IPS-18a (cell line): ENCODE data around the gene C22orf42.
"Not testable (repeated sequence)": the region's sequence is repeated elsewhere in the genome, so short reads cannot be mapped to it uniquely, and the experiment has no call there.

Source experiments
- H3K27ac ChIP-seq: one replicate; pipeline ENCODE4 v1.5.1; 2013; ENCODE audit warnings: low read length
- H3K27me3 ChIP-seq: one replicate; pipeline ENCODE4 v1.6.1; 2013; ENCODE audit warnings: mild to moderate bottlenecking, low read length; ENCODE audit not compliant: control insufficient read depth, insufficient read depth
- H3K36me3 ChIP-seq: one replicate; pipeline ENCODE4 v1.6.1; 2013; ENCODE audit warnings: low read depth, low read length; ENCODE audit not compliant: control insufficient read depth
- H3K4me1 ChIP-seq: one replicate; pipeline ENCODE4 v1.6.1; 2013; ENCODE audit warnings: low read depth, low read length; ENCODE audit not compliant: control insufficient read depth
- H3K4me3 ChIP-seq: one replicate; pipeline ENCODE4 v1.5.1; 2013; ENCODE audit warnings: low read length
- H3K9ac ChIP-seq: one replicate; pipeline ENCODE4 v1.6.1; 2013; ENCODE audit warnings: mild to moderate bottlenecking, low read length, moderate library complexity
- H3K9me3 ChIP-seq: one replicate; pipeline ENCODE4 v1.6.1; 2013; ENCODE audit warnings: low read depth, low read length; ENCODE audit not compliant: control insufficient read depth

The C22orf42 gene

DNA sequence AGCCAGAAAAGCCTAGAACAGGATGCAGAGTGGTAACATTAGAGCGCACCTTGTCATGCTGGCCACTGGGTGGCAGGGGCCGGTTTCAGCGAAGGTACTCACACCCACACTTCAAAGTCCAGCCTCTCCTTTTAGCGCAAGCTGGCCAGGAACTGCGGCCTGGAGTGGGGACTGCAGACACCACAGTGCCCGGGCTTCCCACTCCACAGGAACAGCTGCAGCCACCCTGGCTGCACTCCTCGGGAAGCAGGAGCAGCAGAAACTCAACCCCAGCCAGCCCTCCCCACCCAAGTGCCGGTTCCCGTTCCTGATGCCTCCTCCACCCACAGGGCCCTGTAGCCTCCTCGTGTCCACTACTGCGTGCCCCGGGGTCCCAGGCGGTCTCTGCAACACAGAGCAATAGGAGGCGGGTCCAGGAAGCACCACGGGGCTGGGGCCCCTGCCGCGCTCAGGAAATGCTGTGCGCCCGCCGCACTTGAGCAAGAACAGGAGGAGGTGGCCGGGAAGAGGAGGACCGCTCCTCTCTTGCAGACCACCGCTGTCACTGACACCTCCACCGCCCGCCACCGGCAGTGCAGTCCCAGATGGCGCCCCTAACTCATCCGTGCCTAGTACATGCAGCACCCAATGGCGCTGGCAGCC is 43.6 kb upstream of the C22orf42 start:
- H3K9me3 ChIP-seq: no peaks in the 10 kb centered on the region
- H3K9ac ChIP-seq: no peak overlapping the region
- H3K27ac ChIP-seq: no peak overlapping the region
- H3K36me3 ChIP-seq: no peaks in the 10 kb centered on the region
- H3K4me1 ChIP-seq: peaks cover 9% of the 10 kb centered on the region
- H3K27me3 ChIP-seq: peaks cover 53% of the 10 kb centered on the region
- H3K4me3 ChIP-seq: peak overlapping the region; percentile 53

DNA sequence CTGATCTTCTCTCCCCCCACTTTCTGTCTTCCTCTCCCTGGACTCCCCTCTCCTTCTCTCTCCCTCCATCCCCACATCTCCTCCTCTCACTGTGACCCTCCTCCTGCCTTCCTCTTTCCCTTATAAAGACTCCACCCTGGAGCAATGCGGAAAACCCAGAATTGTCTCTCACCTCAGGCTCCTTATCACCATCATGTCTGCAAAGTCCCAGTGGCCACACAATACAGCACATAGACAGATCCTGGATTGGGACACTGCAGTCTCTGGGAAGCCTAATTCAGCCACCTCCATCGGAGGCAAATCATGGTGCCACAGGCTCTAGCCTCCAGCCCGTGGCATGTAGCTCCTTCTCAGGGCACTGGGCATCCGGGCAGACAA is 43.0 kb upstream of the C22orf42 start:
- Histone ChIP-seq H3K4me1 (peaks cover 9% of the 10 kb centered on the region), H3K9ac (no peak overlapping the region), H3K9me3 (no peaks in the 10 kb centered on the region), H3K4me3 (no peak overlapping the region), H3K36me3 (no peaks in the 10 kb centered on the region), H3K27ac (no peak overlapping the region), H3K27me3 (peaks cover 53% of the 10 kb centered on the region)

GRCh38 chr22:32200752-32201151 is 41.6 kb upstream of the C22orf42 start:
- no peak overlapping the region for H3K9ac ChIP-seq
- peaks cover 48% of the 10 kb centered on the region for H3K27me3 ChIP-seq
- H3K4me1 ChIP-seq: peaks cover 9% of the 10 kb centered on the region
- H3K4me3 ChIP-seq: no peak overlapping the region
- H3K27ac ChIP-seq: no peak overlapping the region
- no peaks in the 10 kb centered on the region for H3K9me3 ChIP-seq
- H3K36me3 ChIP-seq: no peaks in the 10 kb centered on the region

- peaks cover 40% of the 10 kb centered on the region for H3K27me3 ChIP-seq
- H3K9ac ChIP-seq: no peak overlapping the region
- H3K4me3 ChIP-seq: no peak overlapping the region
- no peaks in the 10 kb centered on the region for H3K36me3 ChIP-seq
- H3K27ac ChIP-seq: no peak overlapping the region
- H3K4me1 ChIP-seq: peaks cover 9% of the 10 kb centered on the region
- H3K9me3 ChIP-seq: no peaks in the 10 kb centered on the region
Measured at GRCh38 chr22:32199961-32200360, 40.9 kb upstream of the C22orf42 start.

GRCh38 chr22:32199341-32199740 is 40.2 kb upstream of the C22orf42 start:
- no peak overlapping the region for H3K4me3 ChIP-seq
- peaks cover 34% of the 10 kb centered on the region for H3K27me3 ChIP-seq
- H3K4me1 ChIP-seq: peaks cover 6% of the 10 kb centered on the region
- no peaks in the 10 kb centered on the region for H3K9me3 ChIP-seq
- H3K9ac ChIP-seq: no peak overlapping the region
- H3K36me3 ChIP-seq: no peaks in the 10 kb centered on the region
- no peak overlapping the region for H3K27ac ChIP-seq

GRCh38 chr22:32197553-32198226 is 38.6 kb upstream of the C22orf42 start:
- not testable (repeated sequence) for H3K27ac ChIP-seq, H3K4me3 ChIP-seq, H3K9ac ChIP-seq, H3K4me1 ChIP-seq, H3K36me3 ChIP-seq, H3K9me3 ChIP-seq
- H3K27me3 ChIP-seq: peaks cover 17% of the 10 kb centered on the region

DNA sequence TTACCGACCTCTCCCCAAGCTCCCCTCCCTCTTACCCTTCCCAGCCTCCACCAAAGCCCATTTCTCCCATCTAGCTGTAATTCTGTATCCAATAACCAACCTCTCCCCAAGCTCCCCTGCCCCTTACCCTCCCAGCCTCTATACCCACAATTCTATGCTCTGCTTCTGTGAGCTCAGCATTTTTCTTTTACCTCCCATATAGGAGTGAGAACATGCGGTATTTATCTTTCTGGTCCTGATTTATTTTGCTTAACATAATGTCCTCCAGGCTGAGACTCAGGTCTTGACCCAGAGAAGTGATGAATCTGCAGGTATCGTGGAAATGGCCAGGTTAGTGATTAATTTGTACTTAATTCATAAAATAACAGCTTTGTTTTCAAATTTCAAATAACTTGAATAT is 36.8 kb upstream of the C22orf42 start:
- H3K27me3 ChIP-seq: not testable (repeated sequence)

DNA sequence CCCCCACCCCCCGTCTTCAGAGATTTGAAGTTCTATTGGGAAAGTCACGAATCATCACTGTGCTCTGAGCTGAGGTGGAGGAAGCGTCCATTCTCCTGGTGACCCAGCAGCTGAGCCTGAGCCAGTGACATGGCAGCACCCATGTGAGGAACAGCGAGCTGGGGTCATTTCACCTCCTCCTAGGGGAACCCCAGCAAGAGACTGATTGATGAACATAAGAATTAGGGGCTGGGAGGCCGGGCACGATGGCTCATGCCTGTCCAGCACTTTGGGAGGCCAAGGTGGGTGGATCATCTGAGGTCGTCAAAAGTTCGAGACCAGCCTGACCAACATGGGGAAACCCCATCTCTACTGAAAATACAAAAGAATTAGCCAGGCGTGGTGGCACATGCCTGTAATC is 34.2 kb upstream of the C22orf42 start:
- H3K27ac ChIP-seq, H3K9me3 ChIP-seq, H3K4me3 ChIP-seq, H3K27me3 ChIP-seq, H3K4me1 ChIP-seq, H3K36me3 ChIP-seq, H3K9ac ChIP-seq: not testable (repeated sequence)

More for the DNA sequence above, 36.8 kb upstream of the C22orf42 start:
- H3K36me3 ChIP-seq, H3K4me3 ChIP-seq, H3K4me1 ChIP-seq, H3K9me3 ChIP-seq, H3K9ac ChIP-seq, H3K27ac ChIP-seq: not testable (repeated sequence)

DNA sequence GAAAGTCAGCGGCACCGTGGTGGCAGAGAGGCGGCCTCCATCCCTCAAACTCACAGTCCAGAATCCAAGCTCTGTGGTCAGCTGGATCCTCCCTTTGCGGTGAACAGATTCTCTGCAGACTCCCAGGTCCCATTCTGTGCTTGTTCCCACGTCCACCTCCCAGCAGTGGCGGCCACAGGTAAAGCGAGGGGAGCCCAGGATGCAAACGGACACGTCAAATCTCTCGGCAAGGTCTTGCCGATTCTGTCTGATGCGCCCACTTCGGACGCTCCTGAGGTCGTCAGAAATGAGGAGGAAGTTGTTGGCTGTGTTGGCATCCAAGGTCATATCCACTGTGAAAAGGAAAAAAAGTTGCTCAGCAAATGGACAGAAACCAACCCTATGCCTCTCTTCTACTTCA is 31.9 kb upstream of the C22orf42 start:
- not testable (repeated sequence) for H3K27ac ChIP-seq, H3K9me3 ChIP-seq, H3K27me3 ChIP-seq, H3K9ac ChIP-seq, H3K4me3 ChIP-seq, H3K4me1 ChIP-seq, H3K36me3 ChIP-seq

DNA sequence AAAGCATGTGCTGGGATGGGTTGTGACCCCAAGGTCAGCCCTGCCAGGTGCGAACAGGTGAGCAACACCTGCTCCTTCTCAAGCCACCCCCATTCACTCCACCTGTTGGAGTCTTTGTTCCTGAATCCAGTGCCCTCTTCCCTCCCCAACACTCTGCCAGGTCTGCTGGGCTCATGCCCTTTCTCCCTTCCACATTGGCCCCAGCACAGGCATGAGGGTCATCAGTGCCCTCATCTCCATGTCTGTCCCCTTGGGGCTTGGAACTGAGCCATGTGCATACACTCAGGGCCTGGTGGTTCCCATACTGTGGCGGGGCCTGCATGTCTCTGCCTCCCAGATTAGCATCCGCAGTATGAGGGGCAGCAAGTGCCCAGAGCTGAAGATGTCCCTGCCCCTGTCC is 26.7 kb upstream of the C22orf42 start:
- H3K27ac ChIP-seq: no peak overlapping the region
- H3K27me3 ChIP-seq: no peaks in the 10 kb centered on the region
- no peaks in the 10 kb centered on the region for H3K9me3 ChIP-seq
- H3K4me1 ChIP-seq: no peaks in the 10 kb centered on the region
- no peak overlapping the region for H3K4me3 ChIP-seq
- H3K36me3 ChIP-seq: no peaks in the 10 kb centered on the region
- H3K9ac ChIP-seq: no peak overlapping the region

DNA sequence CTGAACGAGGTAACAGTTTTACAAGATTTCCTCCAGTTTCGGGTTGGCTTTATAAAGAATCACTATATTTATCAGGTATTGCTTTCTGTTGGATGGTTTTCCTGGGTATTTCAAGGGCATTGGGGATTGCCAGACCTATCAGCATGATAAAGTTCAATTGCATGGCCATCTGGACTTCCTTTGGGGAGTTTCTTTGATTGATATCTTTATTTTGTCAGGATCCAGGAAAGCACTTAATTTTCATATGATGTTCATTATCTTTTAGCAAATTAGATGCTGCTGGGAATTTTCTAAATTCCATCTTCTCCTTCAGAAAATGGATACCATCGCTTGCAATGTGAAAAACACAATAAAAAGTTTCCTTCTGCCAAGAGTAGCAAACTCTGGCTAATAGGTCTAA is 24.5 kb upstream of the C22orf42 start:
- no peak overlapping the region for H3K4me3 ChIP-seq
- no peaks in the 10 kb centered on the region for H3K27me3 ChIP-seq
- no peaks in the 10 kb centered on the region for H3K4me1 ChIP-seq
- H3K36me3 ChIP-seq: no peaks in the 10 kb centered on the region
- no peak overlapping the region for H3K9ac ChIP-seq
- no peak overlapping the region for H3K27ac ChIP-seq
- no peaks in the 10 kb centered on the region for H3K9me3 ChIP-seq

- H3K9ac ChIP-seq: no peak overlapping the region
- H3K4me1 ChIP-seq: no peaks in the 10 kb centered on the region
- no peak overlapping the region for H3K27ac ChIP-seq
- H3K9me3 ChIP-seq: no peaks in the 10 kb centered on the region
- H3K27me3 ChIP-seq: peaks cover 22% of the 10 kb centered on the region
- H3K4me3 ChIP-seq: no peak overlapping the region
- H3K36me3 ChIP-seq: no peaks in the 10 kb centered on the region
Measured at GRCh38 chr22:32181043-32181442, 21.9 kb upstream of the C22orf42 start.
